ENCODE measurements around the gene CERK. TPM values are rescaled to one million over a fixed set of nuclear protein-coding genes. Genes with fewer than 3 reads are reported as not detected.
A peak's percentile ranks its signal among the peaks of the same experiment; 100 is the strongest.

The CERK gene
- total RNA-seq, 4 donors from 2014 or later, result 20.3 to 42.0 (median 24.7) TPM

- Histone ChIP-seq H3K27me3 (no peaks in the 10 kb centered on the region), H3K9me3 (no peaks in the 10 kb centered on the region), H3K4me3 (no peak overlapping the region), H3K27ac (peak overlapping the region in 2 of 4 donors; percentile 22 to 40), H3K4me1 (peaks cover 0 to 7% (median 0%) of the 10 kb centered on the region in 4 donors), H3K36me3 (peaks cover 3 to 90% (median 10%) of the 10 kb centered on the region in 3 donors)
- WGBS, 2 donors, result 77 to 80% methylated on average over 33 of the region's 33 CpGs
- TF ChIP-seq CTCF (IDR thresholded peaks at IDR 0.05) (no peak), EP300 (IDR thresholded peaks at IDR 0.05) (peak in 1 of 2 donors; percentile 16), POLR2A (IDR thresholded peaks at IDR 0.05) (no peak)
- no peak for DNase-seq (ENCODE audit: low spot score in 2 of 2)
Measured at GRCh38 chr22:46686221-46687047, 51.6 kb downstream of the CERK start.

GRCh38 chr22:46684706-46685105 is 53.3 kb downstream of the CERK start:
- no peaks in the 10 kb centered on the region for H3K27me3 ChIP-seq
- peaks cover 0 to 7% (median 0%) of the 10 kb centered on the region in 4 donors for H3K4me1 ChIP-seq
- no peak overlapping the region for H3K4me3 ChIP-seq
- H3K36me3 ChIP-seq, result peaks cover 0 to 79% (median 3%) of the 10 kb centered on the region in 3 donors
- no peaks in the 10 kb centered on the region for H3K9me3 ChIP-seq
- no peak for DNase-seq (ENCODE audit: low spot score in 2 of 2)
- WGBS, 2 donors, result 82 to 90% methylated on average over 10 of the region's 10 CpGs
- no peak overlapping the region for H3K27ac ChIP-seq
- TF ChIP-seq CTCF (IDR thresholded peaks at IDR 0.05), result no peak

GRCh38 chr22:46682011-46682731 is 55.9 kb downstream of the CERK start:
- TF ChIP-seq EP300 (IDR thresholded peaks at IDR 0.05) (no peak), CTCF (IDR thresholded peaks at IDR 0.05) (no peak), POLR2A (IDR thresholded peaks at IDR 0.05) (no peak)
- 86 to 89% methylated on average over 17 to 19 of the region's 19 CpGs for WGBS, 2 donors
- peaks cover 0 to 8% (median 4%) of the 10 kb centered on the region in 4 donors for H3K4me1 ChIP-seq
- no peak overlapping the region for H3K27ac ChIP-seq
- H3K9me3 ChIP-seq, result no peaks in the 10 kb centered on the region
- peaks cover 0 to 72% (median 3%) of the 10 kb centered on the region in 3 donors for H3K36me3 ChIP-seq
- H3K4me3 ChIP-seq, result no peak overlapping the region
- H3K27me3 ChIP-seq, result no peaks in the 10 kb centered on the region
- DNase-seq (ENCODE audit: low spot score in 2 of 2), result no peak

GRCh38 chr22:46681010-46681409 is 57.0 kb downstream of the CERK start:
- TF ChIP-seq POLR2A (IDR thresholded peaks at IDR 0.05) (no peak), CTCF (IDR thresholded peaks at IDR 0.05) (peak in 1 of 5 experiments; percentile 21)
- WGBS, 2 donors, result 67 to 72% methylated on average over 7 of the region's 7 CpGs
- H3K4me3 ChIP-seq, result no peak overlapping the region
- DNase-seq (ENCODE audit: low spot score in 2 of 2), result no peak
- peaks cover 0 to 8% (median 1%) of the 10 kb centered on the region in 4 donors for H3K4me1 ChIP-seq
- H3K27me3 ChIP-seq, result no peaks in the 10 kb centered on the region
- H3K36me3 ChIP-seq, result peaks cover 0 to 72% (median 3%) of the 10 kb centered on the region in 3 donors
- no peaks in the 10 kb centered on the region for H3K9me3 ChIP-seq
- H3K27ac ChIP-seq, result no peak overlapping the region
